Measurements from ENCODE around the gene BRICD5.
"Not testable (repeated sequence)": the region's sequence is repeated elsewhere in the genome, so short reads cannot be mapped to it uniquely, and the experiment has no call there.

The BRICD5 gene

GRCh38 chr16:2206420-2206779, 4.3 kb downstream of the BRICD5 start:
- Histone ChIP-seq H3K4me3 (ENCODE audit: low read depth, low read length) (no peak overlapping the region), H3K27ac (peak overlapping the region; percentile 99), H3K9me3 (ENCODE audit: severe bottlenecking) (no peaks in the 10 kb centered on the region), H3K27me3 (ENCODE audit: insufficient read depth, low read depth, severe bottlenecking) (no peaks in the 10 kb centered on the region), H3K36me3 (peaks cover 45% of the 10 kb centered on the region)
- no peak for DNase-seq
- no peak for TF ChIP-seq CTCF (IDR thresholded peaks at IDR 0.05; ENCODE audit: low read depth, low read length)

GRCh38 chr16:2205967-2206313, 4.7 kb downstream of the BRICD5 start:
- Histone ChIP-seq H3K36me3 (peaks cover 44% of the 10 kb centered on the region), H3K4me3 (ENCODE audit: low read depth, low read length) (peak overlapping the region; percentile 73), H3K27ac (peak overlapping the region; percentile 99), H3K27me3 (ENCODE audit: insufficient read depth, low read depth, severe bottlenecking) (no peaks in the 10 kb centered on the region), H3K9me3 (ENCODE audit: severe bottlenecking) (no peaks in the 10 kb centered on the region)
- no peak for TF ChIP-seq CTCF (IDR thresholded peaks at IDR 0.05; ENCODE audit: low read depth, low read length)
- no peak for DNase-seq

GRCh38 chr16:2205104-2205966, 5.3 kb downstream of the BRICD5 start, which contains the start of gene MLST8:
Gene MLST8 (plus strand): TSS chr16:2205454. CDS start chr16:2206086, 632 bp downstream.
- Histone ChIP-seq H3K9me3 (ENCODE audit: severe bottlenecking) (no peaks in the 10 kb centered on the region), H3K4me3 (ENCODE audit: low read depth, low read length) (peak within 1 kb of the TSS; percentile 73), H3K27ac (peak within 1 kb of the TSS; percentile 99), H3K36me3 (peaks cover 42% of the 10 kb centered on the region), H3K27me3 (ENCODE audit: insufficient read depth, low read depth, severe bottlenecking) (no peaks in the 10 kb centered on the region)
- DNase-seq = peak; percentile 77
- no peak for TF ChIP-seq CTCF (IDR thresholded peaks at IDR 0.05; ENCODE audit: low read depth, low read length)

- Histone ChIP-seq H3K4me3 (ENCODE audit: low read depth, low read length) (peak overlapping the region; percentile 73), H3K27ac (peak overlapping the region; percentile 99), H3K36me3 (peaks cover 34% of the 10 kb centered on the region), H3K9me3 (ENCODE audit: severe bottlenecking) (no peaks in the 10 kb centered on the region), H3K27me3 (ENCODE audit: insufficient read depth, low read depth, severe bottlenecking) (no peaks in the 10 kb centered on the region)
- no peak for DNase-seq
- TF ChIP-seq CTCF (IDR thresholded peaks at IDR 0.05; ENCODE audit: low read depth, low read length) = no peak
Measured at GRCh38 chr16:2204416-2205103, 6.1 kb downstream of the BRICD5 start.

GRCh38 chr16:2203119-2203688, 7.5 kb downstream of the BRICD5 start:
- not testable (repeated sequence) for H3K27me3 ChIP-seq (ENCODE audit: insufficient read depth, low read depth, severe bottlenecking); H3K9me3 ChIP-seq (ENCODE audit: severe bottlenecking); H3K4me3 ChIP-seq (ENCODE audit: low read depth, low read length); H3K27ac ChIP-seq; DNase-seq
- H3K36me3 ChIP-seq = peaks cover 21% of the 10 kb centered on the region

- no peaks in the 10 kb centered on the region; the same call in 1 of the 2 replicates for H3K36me3 ChIP-seq
- DNase-seq = no peak
- no peak for TF ChIP-seq CTCF (IDR thresholded peaks at IDR 0.05; ENCODE audit: low read depth, low read length)
- H3K4me3 ChIP-seq (ENCODE audit: low read depth, low read length) = no peak overlapping the region
- H3K27me3 ChIP-seq (ENCODE audit: insufficient read depth, low read depth, severe bottlenecking) = no peaks in the 10 kb centered on the region
- H3K27ac ChIP-seq = no peak overlapping the region
- H3K9me3 ChIP-seq (ENCODE audit: severe bottlenecking) = no peaks in the 10 kb centered on the region
Measured at GRCh38 chr16:2200313-2200712, 10.3 kb downstream of the BRICD5 start.
